ENCODE results near the gene USP13.

DNA sequence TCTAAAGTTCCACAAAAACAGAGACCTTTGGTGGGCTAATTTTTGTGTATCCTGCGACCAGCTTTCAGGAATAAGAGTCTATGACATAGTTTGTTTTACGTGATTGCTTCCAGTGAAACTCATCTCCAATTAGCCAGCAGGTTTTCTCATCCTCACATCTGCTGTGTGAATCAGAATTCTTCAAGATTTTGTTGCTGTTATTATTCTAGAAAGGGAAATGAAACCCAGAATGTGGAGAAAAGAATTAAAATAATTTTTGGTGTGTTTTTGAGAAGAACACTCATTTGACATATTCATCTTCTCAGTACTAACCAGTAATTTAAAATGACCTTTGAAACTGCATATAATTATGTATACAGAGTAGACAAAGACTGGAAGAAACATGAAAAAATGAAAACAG, 175.9 kb downstream of the USP13 start:
- TF ChIP-seq, protein P1, sequence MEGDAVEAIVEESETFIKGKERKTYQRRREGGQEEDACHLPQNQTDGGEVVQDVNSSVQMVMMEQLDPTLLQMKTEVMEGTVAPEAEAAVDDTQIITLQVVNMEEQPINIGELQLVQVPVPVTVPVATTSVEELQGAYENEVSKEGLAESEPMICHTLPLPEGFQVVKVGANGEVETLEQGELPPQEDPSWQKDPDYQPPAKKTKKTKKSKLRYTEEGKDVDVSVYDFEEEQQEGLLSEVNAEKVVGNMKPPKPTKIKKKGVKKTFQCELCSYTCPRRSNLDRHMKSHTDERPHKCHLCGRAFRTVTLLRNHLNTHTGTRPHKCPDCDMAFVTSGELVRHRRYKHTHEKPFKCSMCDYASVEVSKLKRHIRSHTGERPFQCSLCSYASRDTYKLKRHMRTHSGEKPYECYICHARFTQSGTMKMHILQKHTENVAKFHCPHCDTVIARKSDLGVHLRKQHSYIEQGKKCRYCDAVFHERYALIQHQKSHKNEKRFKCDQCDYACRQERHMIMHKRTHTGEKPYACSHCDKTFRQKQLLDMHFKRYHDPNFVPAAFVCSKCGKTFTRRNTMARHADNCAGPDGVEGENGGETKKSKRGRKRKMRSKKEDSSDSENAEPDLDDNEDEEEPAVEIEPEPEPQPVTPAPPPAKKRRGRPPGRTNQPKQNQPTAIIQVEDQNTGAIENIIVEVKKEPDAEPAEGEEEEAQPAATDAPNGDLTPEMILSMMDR (IDR thresholded peaks at IDR 0.05): no peak
- TF ChIP-seq POLR2AphosphoS5 (IDR thresholded peaks at IDR 0.05; ENCODE audit: insufficient read depth in 1 of 2, low read depth in 1 of 2): no peak
